Measurements from ENCODE around the gene SPEF2.
"Not testable (repeated sequence)": the region's sequence is repeated elsewhere in the genome, so short reads cannot be mapped to it uniquely, and the experiment has no call there.

The SPEF2 gene

GRCh38 chr5:35660451-35660850 is 42.8 kb downstream of the SPEF2 start:
- no peak for DNase-seq

GRCh38 chr5:35664584-35664983 is 46.9 kb downstream of the SPEF2 start:
- no peak for DNase-seq

DNA sequence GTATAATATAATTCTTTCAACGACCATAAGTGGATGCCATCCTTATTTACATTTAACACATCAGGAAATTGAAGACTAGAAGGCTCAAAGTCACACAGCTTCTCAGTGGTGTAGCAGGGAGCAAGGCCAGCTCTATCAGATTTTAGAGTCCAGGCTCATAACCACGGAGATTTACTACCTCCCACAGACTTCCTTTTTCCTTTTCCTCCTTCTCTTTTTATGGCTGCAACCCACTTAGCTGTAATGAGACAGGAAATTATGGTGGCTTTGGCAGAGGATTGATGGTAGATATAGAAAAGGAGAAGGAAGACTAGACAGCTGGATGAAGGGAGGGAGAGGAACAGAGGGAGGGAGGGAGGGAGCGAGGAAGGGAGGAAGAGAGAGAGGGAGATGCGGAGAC is 47.4 kb downstream of the SPEF2 start:
- no peak for DNase-seq

GRCh38 chr5:35668319-35668718 is 50.7 kb downstream of the SPEF2 start:
- peak; percentile 13 for DNase-seq

- no peak for DNase-seq
Observed at GRCh38 chr5:35668794-35669193, 51.1 kb downstream of the SPEF2 start.

DNA sequence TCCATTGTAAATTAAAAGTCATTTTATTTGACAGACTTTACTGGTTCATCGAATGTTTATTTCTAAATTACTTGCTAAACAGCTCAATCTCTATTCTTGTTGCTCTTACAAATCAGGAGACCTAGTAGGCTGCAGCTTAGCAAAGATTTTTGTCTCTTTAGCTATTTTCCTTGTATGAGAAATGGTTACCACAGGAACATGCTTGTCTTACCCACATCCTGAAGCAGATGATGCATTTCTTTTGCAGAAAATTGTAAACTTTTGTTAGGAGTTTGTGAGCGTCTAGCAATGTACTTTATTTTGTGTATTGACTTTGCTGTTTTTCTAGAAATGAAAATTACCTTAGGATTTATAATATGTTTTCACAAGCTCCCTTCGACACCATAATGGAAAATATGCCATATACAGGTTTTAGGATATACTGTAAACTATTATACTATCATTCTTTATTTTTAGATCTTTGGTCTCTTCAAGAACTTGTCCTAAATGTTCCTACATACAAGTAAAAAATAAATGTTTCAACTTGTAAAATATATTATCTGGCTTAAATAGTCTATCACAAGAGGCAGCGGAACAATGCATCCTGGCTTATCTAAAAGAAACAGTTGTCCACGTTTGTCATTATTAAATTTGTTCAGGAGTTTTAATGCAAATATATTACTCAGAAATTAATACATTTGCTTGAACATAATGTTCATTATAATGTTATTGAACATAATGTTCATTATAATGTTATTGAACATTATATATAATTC is 54.1 kb downstream of the SPEF2 start:
- no peak for DNase-seq

DNA sequence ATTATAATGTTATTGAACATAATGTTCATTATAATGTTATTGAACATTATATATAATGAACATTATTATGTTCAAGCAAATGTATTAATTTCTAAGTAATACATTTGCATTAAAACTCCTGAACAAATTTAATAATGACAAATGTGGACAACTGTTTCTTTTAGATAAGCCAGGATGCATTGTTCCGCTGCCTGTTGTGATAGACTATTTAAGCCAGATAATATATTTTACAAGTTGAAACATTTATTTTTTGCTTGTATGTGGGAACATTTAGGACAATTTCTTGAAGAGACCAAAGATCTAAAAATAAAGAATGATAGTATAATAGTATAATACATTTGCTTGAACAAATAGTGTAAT is 54.6 kb downstream of the SPEF2 start:
- not testable (repeated sequence) for DNase-seq

- DNase-seq = peak; percentile 40
Observed at GRCh38 chr5:35672995-35673394, 55.3 kb downstream of the SPEF2 start.

DNA sequence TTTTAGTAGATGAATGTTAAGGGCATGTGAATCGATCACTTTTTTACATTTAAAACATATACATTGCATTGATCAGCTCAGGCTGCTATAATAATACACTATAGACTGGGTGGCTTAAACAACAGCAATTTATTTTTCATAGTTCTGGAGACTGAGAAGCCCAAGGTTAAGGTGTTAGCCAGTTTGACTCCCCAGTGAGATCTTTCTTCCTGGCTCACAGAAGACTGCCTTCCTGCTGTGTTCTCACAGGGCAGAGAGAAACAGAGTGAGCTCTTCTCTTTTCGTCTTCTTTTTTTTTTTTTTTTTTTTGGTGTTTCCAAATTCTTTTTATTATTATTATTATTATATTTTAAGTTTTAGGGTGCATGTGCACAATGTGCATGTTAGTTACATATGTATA is 56.4 kb downstream of the SPEF2 start:
- DNase-seq = no peak

DNA sequence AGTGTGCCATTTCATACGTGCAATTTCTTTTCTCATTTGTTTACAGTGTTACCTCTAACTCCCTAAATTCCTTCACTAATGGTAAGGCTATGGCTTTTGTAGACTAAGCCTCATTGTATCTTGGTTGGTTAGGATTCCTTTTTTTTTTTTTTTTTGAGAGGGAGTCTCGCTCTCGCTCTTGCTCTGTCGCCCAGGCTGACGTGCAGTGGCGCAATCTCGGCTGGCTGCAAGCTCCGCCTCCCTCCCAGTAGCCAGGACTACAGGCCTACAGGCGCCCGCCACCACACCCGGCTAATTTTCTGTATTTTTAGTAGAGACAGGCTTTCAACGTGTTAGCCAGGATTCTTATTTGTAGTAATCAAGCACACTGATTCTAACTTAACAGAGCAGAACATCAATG is 57.7 kb downstream of the SPEF2 start:
- no peak for DNase-seq

DNA sequence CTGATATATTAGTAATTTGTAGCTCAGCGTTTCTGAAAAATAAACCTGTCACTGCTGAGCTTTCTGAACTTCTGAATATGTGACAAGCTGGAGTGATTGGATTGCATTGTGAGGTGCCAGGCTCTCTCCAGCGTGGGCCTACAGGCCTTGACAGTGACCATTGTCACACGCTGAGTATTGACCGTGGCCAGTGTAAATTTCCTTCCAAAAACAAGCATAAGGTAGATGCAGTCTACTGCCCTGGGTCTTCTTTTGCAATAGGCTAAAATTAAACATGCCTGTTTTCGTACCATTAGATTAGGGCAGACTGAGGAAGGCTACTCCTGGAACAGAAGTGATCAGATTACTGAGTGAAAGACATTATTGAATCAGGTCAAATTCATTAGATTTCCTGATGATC is 60.2 kb downstream of the SPEF2 start:
- no peak for DNase-seq

DNA sequence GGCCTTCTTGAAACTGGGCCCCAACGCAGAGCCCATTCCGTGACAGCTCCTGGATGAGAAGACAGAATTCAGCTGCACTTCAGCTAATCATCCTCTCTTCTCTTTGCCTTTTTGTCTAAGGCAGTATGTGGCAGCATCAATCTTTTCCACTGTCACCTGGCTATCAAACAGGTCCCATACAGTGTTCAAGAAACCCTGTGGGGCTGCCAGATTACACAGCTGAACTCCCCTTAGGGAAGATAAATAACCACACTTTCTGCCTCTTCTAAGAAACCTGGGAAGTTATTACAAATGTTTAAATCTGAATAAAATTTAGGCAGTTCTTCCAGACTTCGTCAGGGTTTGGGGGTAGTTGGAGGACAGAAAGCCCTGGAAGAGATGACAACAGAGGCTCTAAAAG is 61.0 kb downstream of the SPEF2 start:
- no peak for DNase-seq

DNA sequence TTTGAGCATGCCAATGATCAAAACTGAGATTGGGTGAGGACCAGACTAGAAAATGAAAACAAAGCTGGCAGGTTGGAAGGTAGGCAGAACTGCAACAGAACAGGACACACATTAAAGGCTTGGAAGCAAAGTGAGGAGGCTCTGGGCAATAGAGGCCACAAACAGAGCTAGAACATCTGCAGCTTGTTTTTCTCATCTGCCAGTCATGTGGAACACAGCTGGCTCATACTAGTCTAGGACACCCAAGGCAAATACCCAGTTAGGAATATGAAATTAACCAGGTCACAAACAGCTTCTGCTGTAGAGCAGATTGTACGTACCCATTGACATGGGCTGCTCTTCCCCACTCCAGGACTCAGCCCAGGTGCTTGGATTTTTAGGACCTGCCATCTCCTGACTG is 61.7 kb downstream of the SPEF2 start:
- no peak for DNase-seq

DNA sequence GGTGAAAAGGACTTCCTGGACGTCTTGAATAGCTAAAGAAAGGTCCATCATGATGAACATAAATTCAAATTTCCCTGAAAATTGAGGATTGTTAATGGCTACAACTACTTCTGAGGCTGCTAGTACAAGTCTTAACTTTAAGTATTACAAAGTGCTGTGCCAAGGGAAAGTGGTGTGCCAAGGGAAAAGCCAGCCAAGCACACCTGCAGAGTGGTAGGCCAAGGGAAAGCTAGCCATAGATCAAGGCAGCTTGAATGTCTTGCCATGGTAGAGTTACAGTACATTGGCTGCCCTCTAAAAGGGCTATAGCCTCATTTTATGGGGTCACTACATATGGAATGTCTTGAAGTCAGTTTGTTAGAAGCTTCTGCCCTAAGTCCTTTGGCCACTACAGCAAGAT is 64.2 kb downstream of the SPEF2 start:
- no peak for DNase-seq

DNA sequence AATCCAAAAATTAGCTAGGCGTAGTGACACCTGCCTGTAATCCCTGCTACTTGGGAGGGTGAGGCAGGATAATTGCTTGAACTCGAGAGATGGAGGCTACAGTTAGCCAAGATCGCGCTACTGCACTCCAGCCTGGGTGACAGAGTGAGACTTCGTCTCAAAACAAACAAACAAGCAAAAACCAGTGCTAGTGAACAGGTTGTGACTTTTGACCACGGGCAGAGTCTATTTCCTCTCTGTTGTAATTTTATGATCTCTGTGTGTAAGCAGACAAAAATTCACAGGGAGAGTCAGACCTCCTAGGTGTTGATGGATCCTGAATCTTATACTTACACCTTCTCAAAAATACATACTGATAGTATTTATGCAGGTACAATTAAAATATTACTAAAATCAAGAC is 65.8 kb downstream of the SPEF2 start:
- no peak for DNase-seq

GRCh38 chr5:35685161-35685560 is 67.5 kb downstream of the SPEF2 start:
- DNase-seq = no peak

GRCh38 chr5:35687961-35688360 is 70.3 kb downstream of the SPEF2 start:
- no peak for DNase-seq

GRCh38 chr5:35694481-35694880 is 76.8 kb downstream of the SPEF2 start:
- no peak for DNase-seq

DNA sequence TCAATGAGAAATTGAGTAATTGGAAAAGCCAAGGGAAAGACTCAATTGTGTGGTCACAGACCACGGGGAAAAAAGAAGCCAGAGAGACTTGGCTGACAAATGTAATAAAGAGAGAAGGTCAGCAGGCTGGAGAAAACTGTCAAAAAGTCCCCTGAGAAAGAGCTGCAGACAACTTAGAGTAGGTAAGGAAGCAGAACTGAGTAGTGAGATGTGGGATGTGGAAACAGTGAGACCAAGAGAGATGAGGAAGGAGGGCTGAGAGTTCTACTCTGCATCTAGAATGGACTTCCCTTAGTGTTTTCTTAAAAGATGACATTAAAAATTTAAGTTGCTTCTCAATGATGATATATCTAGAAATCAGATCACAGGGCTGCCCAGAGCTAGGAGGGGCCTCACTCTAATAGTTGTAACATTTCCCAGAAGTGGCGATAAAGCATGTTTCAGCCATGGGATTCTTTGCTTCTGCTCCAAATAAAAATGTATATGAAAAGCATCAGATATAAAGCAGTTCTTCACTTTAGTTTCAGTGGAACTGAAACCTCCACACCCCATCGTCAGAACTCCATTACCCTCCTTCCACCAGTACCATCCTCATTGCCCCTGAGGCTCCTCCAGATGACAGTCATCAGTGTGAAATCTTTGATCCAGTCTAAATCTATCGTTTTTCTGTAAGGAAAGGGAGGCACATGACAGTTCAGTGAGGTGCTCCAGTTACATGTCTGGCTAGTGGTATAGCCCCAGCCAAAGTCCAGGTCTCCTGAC is 80.6 kb downstream of the SPEF2 start:
- no peak for DNase-seq

GRCh38 chr5:35707659-35708058 is 90.0 kb downstream of the SPEF2 start:
- no peak for DNase-seq

- DNase-seq = no peak
Observed at GRCh38 chr5:35709688-35710087, 92.0 kb downstream of the SPEF2 start.

GRCh38 chr5:35717718-35718117 is 100.1 kb downstream of the SPEF2 start:
- peak; percentile 12 for DNase-seq

GRCh38 chr5:35735718-35736117 is 118.1 kb downstream of the SPEF2 start:
- DNase-seq = no peak

DNA sequence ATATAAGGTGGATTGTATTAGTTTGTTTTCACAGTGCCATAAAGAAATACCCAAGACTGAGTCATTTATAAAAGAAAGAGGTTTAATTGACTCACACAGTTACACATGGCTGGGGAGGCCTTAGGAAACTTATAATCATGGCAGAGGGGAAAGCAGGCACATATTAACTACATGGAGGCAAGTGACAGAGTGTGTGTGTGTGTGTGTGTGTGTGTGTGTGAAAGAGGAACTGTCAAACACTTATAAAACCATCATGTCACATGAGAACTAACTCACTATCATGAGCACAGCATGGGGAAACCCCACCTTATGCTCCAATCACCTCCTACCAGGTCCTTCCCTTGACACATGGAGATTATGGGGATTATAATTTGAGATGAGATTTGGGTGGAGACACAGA is 118.6 kb downstream of the SPEF2 start:
- DNase-seq = peak; percentile 67
